HepG2 (cell line): ENCODE results near the gene SLC6A12. TPM values are rescaled to one million over a fixed set of nuclear protein-coding genes. Genes with fewer than 3 reads are reported as not detected.

Experiments
- HNF4G ChIP-seq, 2 experiments: sonication (generic) in 1 of 2; formaldehyde crosslinking in 1 of 2; IDR thresholded peaks; 2 replicates each; pipeline versions ENCODE4 v1.4.0 to v1.6.1; 2011 to 2020; ENCODE audit warnings: borderline replicate concordance in 2 of 2, low read depth in 2 of 2, mild to moderate bottlenecking in 2 of 2, low read length in 1 of 2, missing genetic modification reagents in 1 of 2, moderate library complexity in 1 of 2
- NR2F2 ChIP-seq: IDR thresholded peaks from 2 replicates; pipeline ENCODE4 v1.6.1; 2012; ENCODE audit warnings: low read depth, inconsistent platforms, borderline replicate concordance
- PAXIP1 ChIP-seq: sonication (generic); formaldehyde crosslinking; conservative IDR thresholded peaks from 2 replicates; pipeline ENCODE4 v1.4.0; 2020; ENCODE audit warnings: mild to moderate bottlenecking, missing genetic modification reagents, moderate library complexity
- THAP8 ChIP-seq: sonication (generic); formaldehyde crosslinking; IDR thresholded peaks from 2 replicates; pipeline ENCODE4 v1.5.1; 2020; ENCODE audit warnings: missing genetic modification reagents, mild to moderate bottlenecking, borderline replicate concordance
- ZBTB21 ChIP-seq: sonication (generic); formaldehyde crosslinking; IDR thresholded peaks from 2 replicates; pipeline ENCODE4 v1.4.0; 2020; ENCODE audit warnings: missing genetic modification reagents
- ZEB1 ChIP-seq: IDR thresholded peaks from 2 replicates; pipeline ENCODE4 v1.6.1; 2012; ENCODE audit warnings: mild to moderate bottlenecking, low read depth, inconsistent platforms; ENCODE audit not compliant: insufficient replicate concordance
- ZFX ChIP-seq: sonication (generic); formaldehyde crosslinking; IDR thresholded peaks from 2 replicates; pipeline ENCODE4 v1.4.0; 2020; ENCODE audit warnings: mild to moderate bottlenecking, low read depth, missing genetic modification reagents, moderate library complexity
- ZHX2 ChIP-seq, 2 experiments: sonication (generic) in 1 of 2; formaldehyde crosslinking in 1 of 2; IDR thresholded peaks; 2 replicates each; pipeline versions ENCODE4 v1.6.1 to v1.9.0; 2014 to 2022; ENCODE audit warnings: antibody characterized with exemption in 1 of 2, borderline replicate concordance in 1 of 2, inconsistent platforms in 1 of 2, low read depth in 1 of 2, missing genetic modification reagents in 1 of 2
- ZNF33B ChIP-seq: sonication (generic); formaldehyde crosslinking; IDR thresholded peaks from 2 replicates; pipeline ENCODE4 v1.5.1; 2020; ENCODE audit warnings: mild to moderate bottlenecking, missing genetic modification reagents
- ZNF484 ChIP-seq: sonication (generic); formaldehyde crosslinking; IDR thresholded peaks from 2 replicates; pipeline ENCODE4 v1.5.1; 2020; ENCODE audit warnings: mild to moderate bottlenecking, low read depth, missing genetic modification reagents, borderline replicate concordance
- polyA plus RNA-seq, 8 experiments: library from polyadenylated mRNA; depleted of rRNA in 3 of 8; stranded (reverse) in 7 of 8; unstranded in 1 of 8; fragments of >200 nt; fragmentation: Illumina TruSeq in 4 of 8; extraction: Trizol in 4 of 8; gene quantifications; 2 replicates each; pipeline versions ENCODE4 v1.2.1 to v1.2.3, GENCODE V29; 2011 to 2016; ENCODE audit warnings: low read depth in 4 of 8, missing spikeins in 1 of 8, mixed read lengths in 1 of 8; ENCODE audit not compliant: insufficient read depth in 1 of 8
- total RNA-seq, 5 experiments: library from RNA; depleted of rRNA; stranded (reverse); fragments of >200 nt; fragmentation: Illumina TruSeq; extraction: Trizol; gene quantifications; 2 replicates each; pipeline ENCODE4 v1.2.3, GENCODE V29; 2016; ENCODE audit warnings: low read depth in 1 of 5
- TF ChIP-seq, protein P1 (sequence below): sonication (generic); formaldehyde crosslinking; IDR thresholded peaks from 2 replicates; pipeline ENCODE4 v1.5.1; 2020; ENCODE audit warnings: mild to moderate bottlenecking, missing genetic modification reagents, moderate library complexity

Gene SLC6A12
- total and polyA plus RNA-seq, 2 of the 13 experiments (the other 11 are each of a cell fraction or from before 2014, with no cell fraction given), result 3.7 to 18.8 TPM

- TF ChIP-seq ZHX2 (IDR thresholded peaks at IDR 0.05; ENCODE audit: low read depth) (peak; percentile 78), ZHX2 (CRISPR knock-in tag; IDR thresholded peaks at IDR 0.05; ENCODE audit: borderline replicate concordance) (no peak), ZEB1 (peak; percentile 26), ZBTB21 (CRISPR knock-in tag) (peak; percentile 95), ZFX (CRISPR knock-in tag) (peak; percentile 40; the same call in 1 of the 2 replicates), PAXIP1 (0 out of 2 replicates have a peak, but pooled peaks have one; percentile 30), ZNF33B (CRISPR knock-in tag) (no peak), HNF4G (IDR thresholded peaks at IDR 0.05; ENCODE audit: borderline replicate concordance, low read depth, low read length) (0 out of 2 replicates have a peak, but pooled peaks have one; percentile 36), HNF4G (CRISPR knock-in tag; IDR thresholded peaks at IDR 0.05; ENCODE audit: borderline replicate concordance, low read depth) (0 out of 2 replicates have a peak, but pooled peaks have one; percentile 27), ZNF484 (no peak), THAP8 (CRISPR knock-in tag) (no peak), NR2F2 (0 out of 2 replicates have a peak, but pooled peaks have one; percentile 18)
- TF ChIP-seq, protein P1, sequence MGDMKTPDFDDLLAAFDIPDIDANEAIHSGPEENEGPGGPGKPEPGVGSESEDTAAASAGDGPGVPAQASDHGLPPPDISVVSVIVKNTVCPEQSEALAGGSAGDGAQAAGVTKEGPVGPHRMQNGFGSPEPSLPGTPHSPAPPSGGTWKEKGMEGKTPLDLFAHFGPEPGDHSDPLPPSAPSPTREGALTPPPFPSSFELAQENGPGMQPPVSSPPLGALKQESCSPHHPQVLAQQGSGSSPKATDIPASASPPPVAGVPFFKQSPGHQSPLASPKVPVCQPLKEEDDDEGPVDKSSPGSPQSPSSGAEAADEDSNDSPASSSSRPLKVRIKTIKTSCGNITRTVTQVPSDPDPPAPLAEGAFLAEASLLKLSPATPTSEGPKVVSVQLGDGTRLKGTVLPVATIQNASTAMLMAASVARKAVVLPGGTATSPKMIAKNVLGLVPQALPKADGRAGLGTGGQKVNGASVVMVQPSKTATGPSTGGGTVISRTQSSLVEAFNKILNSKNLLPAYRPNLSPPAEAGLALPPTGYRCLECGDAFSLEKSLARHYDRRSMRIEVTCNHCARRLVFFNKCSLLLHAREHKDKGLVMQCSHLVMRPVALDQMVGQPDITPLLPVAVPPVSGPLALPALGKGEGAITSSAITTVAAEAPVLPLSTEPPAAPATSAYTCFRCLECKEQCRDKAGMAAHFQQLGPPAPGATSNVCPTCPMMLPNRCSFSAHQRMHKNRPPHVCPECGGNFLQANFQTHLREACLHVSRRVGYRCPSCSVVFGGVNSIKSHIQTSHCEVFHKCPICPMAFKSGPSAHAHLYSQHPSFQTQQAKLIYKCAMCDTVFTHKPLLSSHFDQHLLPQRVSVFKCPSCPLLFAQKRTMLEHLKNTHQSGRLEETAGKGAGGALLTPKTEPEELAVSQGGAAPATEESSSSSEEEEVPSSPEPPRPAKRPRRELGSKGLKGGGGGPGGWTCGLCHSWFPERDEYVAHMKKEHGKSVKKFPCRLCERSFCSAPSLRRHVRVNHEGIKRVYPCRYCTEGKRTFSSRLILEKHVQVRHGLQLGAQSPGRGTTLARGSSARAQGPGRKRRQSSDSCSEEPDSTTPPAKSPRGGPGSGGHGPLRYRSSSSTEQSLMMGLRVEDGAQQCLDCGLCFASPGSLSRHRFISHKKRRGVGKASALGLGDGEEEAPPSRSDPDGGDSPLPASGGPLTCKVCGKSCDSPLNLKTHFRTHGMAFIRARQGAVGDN (CRISPR knock-in tag), result peak; percentile 44; the same call in 1 of the 2 replicates
These were observed 37.4 kb downstream of the SLC6A12 start (continued) for GRCh38 chr12:176321-177181.
